ENCODE results near the gene SH3BP1.
A peak's percentile ranks its signal among the peaks of the same experiment; 100 is the strongest.
"Not testable (repeated sequence)": the region's sequence is repeated elsewhere in the genome, so short reads cannot be mapped to it uniquely, and the experiment has no call there.

The SH3BP1 gene

DNA sequence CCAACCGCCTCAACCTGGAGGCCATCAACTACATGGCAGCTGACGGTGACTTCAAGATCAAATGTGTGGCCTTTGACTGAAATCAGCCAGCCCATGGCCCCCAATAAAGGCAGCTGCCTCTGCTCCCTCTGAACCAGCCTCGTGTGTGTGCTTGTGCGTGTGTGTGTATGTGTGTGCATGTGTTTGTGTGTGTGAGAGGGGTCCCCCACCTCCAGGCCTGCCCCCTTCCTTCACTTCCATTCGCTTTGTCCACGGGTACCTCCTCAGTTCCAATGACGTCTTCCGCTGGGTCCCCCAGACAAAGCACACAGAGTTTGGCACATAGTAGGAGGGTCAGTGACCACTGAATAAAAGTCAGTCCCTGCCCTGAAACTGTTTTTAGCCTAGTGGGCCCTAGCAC, 40.2 kb downstream of the SH3BP1 start:
- no peak for DNase-seq (ENCODE audit: low read depth)

DNA sequence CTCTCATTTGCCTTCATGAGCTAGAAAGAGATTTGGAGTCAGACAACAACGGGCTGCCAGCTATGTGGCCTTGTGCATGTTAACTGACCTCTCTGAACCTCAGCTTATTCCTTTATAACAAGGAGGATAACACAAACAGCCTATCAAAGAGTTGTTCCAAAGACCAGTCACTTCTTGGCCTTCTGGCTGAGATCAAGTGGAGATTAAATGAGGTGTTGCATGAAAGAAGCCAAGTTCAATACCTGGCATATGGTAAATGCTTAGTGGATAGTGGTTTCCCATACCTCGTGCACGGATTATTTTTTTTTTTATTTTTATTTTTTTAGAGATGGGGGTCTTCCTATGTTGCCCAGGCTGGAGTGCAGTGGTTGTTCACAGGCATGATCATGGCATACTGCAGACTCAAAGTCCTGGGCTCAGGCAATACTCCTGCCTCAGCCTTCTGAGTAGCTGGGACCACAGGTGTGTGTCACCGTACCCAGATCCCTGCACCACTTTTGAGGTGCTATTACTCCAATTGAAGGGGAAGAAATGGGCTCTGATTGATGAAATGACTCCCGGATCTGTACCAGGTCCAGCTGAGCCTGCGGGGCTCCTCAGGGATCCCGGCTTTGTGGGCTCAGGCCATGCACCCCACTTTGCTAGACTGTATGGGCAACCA, 40.9 kb downstream of the SH3BP1 start:
- no peak for DNase-seq (ENCODE audit: low read depth)

DNA sequence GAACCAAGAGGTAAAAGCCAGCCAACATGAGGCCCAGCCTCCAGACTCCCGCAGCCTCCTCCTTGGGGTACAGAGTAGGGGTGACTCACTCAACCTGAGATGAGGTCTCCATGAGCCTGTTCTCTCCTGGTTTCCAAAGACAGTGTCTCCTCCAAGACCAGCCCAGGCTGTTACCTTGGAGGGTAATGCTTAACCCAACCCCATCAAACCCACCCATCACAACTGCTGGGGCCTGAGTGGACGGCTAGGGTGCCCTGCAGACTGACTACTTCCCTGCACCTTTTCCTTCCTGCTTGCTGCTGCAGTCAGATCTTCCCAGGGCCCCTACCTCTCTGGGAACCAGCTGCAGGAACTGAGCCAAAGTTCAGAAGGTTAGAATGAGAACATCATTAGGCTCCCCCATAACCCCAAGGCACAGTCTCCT, 41.5 kb downstream of the SH3BP1 start:
- DNase-seq (ENCODE audit: low read depth), result no peak

DNA sequence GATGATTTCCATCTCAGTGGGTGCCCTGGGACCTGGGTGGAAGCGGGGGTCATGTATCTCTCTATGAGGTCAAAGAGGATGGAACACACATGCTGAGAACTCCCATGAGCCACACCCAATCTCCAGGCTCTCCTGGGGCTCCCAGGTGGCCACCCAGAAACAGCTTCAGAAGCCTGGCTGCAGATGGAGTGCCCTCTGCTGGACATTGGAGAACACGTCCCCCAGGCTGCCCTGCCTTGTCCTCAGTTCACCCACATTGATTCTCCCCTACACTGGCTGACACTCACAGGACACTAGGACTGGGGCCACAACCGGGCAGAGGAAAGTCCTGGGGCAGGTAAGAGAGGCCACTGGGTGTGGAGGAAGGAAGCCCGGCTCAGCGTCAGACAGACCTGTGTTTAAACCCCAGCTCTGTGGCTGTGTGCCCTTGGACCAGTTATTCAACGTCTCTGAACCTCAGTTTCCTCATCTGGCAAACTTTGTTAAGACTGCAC, 42.1 kb downstream of the SH3BP1 start:
- DNase-seq (ENCODE audit: low read depth), result peak; percentile 65

DNA sequence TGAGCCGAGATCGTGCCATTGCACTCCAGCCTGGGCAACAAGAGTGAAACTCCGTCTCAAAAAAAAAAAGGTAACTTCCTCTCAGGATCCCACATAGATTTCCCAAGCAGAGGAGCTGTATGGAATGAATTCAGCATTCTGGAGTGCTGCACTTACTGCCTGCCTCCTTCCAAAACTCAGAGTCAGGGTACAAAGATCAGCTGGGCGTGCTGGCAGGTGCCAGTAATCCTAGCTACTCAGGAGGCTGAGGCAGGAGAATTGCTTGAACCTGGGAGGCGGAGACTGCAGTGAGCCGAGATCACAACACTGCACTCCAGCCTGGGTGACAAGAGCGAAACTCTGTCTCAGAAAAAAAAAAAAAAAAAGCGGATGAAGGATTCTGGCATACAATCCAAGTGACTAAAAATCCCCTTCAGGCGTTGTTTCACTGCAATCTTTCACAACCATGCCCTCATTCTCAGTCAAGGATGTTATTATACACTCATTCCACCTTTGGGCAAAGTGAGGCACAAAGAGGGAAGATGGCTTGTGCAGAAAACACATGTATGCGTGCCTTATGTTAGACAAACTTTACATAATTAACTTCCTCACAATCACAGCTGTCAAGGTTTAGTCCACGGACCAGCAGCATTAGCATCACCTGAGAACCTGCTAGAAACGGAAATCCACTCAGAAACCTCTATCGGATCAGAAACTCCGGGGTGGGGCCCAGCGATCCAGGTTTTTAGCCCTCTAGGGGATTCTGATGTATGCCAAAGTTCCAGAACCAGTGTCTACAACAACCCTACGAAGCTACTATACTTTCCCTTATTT, 45.5 kb downstream of the SH3BP1 start:
- no peak for DNase-seq (ENCODE audit: low read depth)

DNA sequence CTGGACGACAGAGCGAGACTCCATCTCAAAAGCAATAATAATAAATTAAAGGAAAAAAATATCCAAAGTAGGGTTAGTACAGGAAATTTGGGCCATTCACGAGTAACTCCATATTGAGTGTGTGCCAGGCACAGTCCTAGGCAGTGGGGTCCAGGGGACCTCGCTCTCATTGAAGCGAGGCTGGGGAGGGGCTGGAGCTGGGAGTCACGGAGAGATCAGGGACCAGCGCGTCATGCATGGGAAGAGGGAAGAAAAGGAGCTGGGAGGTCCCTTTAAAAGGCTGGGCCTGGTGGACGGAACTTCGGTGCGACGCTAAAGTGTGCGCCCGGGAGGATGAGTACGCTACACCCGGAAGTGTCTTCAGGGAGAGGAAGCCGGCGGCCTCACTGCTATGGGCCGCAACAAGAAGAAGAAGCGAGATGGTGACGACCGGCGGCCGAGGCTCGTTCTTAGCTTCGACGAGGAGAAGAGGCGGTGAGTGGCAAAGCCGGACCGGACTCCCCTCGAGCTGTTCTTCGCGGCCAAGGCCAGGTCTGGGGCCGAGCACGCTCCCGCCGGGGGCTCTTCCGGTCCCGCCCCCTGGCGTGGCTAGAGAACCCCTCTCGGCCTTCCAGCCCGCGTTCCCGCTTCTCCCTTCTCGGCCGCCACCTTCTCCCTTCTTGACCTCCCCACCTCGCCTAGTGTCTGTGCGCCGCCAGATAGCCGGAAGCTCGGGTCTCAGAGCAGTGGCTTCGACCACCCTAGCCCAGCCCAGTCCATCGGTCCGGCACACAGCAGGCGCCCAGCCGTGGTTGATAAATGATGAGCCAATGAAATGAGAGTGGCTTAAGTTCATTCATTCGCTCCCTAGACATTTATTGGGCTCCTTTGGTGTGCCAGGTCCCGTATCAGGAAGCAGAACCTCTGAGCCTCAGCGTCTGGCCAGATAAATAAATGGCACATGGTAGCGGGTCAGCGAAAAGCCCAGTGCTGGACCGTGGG, 46.8 kb downstream of the SH3BP1 start, which contains the start of gene NOL12:
NOL12 (plus strand) TSS at position 342 of the 981 bp plus-strand sequence; CDS start at position 392, 50 bp downstream.
- DNase-seq (ENCODE audit: low read depth), result peak; percentile 59

DNA sequence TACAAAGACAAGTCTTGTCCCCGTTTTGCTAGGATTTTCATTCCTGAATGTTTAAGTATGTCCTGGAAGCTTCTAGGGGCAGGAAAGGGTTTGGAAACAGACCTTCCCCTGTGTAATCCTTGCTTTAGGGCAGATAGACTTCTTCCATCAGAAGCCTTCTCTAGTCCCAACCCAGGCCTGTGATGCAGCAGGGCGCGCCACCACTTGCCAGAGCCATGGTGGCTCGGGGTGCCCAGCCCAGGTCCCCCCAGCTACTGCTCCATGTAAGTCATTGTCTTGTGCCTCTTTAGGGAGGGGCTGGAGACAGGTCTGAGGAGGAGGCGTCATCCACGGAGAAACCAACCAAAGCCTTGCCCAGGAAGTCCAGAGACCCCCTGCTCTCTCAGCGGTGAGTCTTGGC, 50.9 kb downstream of the SH3BP1 start:
- DNase-seq (ENCODE audit: low read depth), result no peak

DNA sequence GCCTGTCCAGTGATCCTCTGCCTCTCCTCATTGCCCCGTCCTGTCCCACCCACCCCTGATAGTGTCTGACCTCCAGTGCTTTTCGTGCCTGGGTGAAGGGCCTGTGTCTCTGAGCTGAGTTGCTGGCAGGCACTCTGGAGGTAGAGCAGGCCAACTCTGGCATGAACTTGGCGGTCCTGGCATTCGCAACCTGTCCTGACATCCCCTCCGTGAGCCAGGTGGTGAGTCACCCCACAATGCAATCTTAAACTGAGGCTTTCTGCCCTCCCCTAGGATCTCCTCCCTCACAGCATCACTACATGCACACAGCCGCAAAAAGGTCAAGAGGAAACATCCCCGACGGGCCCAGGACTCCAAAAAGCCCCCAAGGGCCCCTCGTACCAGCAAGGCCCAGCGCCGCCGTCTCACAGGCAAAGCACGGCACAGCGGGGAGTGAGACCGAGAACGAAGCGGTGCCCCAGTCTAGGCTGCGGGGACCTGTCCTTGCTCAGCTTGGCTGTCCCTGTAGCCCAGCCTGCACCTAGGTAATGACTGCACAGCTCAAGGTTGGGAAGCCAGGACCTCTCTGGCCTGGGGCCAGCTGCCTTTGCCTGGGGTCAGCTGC, 51.5 kb downstream of the SH3BP1 start:
- DNase-seq (ENCODE audit: low read depth), result no peak

DNA sequence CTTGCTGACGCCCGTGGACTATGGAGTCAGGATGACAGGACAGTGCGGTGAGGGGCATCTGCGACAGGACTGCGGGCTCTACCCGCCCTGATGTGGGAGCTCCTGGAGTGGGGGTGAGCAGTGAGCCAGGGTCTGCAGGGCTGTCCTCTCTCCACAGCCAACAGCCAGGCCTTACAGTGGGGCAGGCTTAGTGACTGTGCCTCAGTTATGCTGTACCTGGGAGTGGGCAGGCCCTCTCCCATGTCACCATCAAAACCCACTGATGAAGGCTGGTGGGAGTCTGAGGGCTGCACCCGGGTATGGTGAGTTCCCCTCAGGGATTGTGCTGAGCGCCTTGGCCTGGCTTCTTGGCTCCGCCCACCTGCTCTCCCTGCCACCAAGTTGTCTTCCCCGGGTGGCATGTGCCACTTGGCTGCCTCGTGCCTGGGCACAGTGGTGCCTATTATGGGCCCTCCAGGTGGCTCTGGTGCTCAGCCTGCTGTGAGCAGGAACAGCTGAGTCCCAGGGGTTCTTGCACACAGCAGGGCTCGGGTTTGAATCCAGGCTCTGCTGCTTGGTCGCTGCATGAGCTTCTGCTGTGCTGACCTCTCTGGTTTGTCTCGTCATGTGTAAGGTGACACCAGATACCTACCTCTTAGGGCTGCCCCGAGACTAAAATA, 53.3 kb downstream of the SH3BP1 start:
- no peak for DNase-seq (ENCODE audit: low read depth)

DNA sequence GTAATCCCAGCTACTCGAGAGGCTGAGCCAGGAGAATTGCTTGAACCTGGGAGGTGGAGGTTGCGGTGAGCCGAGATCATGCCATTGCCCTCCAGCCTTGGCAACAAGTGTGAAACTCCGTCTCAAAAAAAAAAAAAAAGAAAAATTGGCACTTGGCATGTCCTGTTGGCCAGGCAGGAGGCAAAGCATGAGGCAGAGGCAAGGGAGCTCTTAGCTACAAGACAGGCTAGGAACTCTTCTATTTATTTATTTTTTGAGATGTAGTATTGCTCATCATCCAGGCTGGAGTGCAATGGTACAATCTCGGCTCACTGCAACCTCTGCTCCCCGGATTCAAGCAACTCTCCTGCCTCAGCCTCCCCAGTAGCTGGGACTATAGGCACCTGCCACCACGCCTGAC, 54.7 kb downstream of the SH3BP1 start:
- not testable (repeated sequence) for DNase-seq (ENCODE audit: low read depth)

DNA sequence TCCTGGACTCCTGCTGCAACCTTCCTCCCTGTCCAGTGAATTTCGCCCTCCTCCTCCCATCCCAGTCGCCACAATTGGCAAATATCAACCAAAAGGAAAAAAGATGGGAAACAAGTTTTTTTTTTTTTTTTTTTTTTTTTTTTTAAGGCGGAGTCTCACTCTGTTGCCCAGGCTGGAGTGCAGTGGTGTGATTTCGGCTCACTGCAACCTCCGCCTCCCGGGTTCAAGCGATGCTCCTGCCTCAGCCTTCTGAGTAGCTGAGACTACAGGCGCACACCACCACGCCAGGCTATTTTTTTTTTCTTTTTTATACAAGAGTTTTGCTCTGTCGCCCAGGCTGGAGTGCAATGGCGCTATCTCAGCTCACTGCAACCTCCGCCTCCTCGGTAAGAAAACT, 56.8 kb downstream of the SH3BP1 start:
- not testable (repeated sequence) for DNase-seq (ENCODE audit: low read depth)

DNA sequence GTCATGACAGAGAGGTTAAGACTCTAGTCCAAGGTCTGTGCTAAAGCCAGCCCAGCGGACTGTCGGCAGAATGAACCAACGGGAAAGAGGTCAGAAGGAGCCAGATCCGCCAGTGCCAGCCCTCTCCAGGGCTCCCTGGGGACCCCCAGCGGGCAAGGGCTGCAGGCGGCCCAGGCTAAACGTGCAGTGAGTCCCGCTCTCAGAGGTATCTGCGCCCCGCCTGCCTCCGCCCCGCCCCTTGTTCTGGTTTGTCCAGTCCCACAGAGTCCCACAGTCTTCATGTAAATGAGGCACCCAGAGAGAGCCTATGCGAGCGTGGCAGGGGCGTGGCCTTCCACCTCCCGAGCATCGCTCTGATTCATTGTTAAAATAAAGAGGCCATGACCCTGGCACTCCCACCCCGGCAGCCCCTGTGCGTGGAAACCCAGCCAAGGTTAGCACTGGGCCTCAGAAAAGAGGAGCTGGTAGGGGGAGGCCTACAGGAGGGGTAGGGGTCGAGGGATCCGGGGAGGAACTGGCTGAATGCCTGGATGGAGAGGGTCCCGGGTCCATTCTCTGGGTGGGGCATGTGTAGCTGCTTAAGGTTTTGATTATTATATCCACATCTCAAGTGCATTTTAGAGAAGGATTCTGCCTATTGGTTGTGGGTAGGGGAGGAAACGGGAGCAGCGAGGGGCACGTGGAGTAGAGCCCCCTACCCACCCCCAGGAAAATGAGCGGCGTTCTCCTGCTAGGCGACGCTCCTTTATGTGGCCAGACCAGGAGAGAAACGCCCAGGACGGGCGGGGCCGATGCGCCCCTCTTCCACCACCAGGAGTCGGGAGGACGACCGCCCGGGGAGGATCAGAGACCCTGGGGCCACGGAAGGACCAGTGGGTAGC, 57.4 kb downstream of the SH3BP1 start, which contains the start of gene TRIOBP:
TRIOBP (plus strand) TSS at position 392 of the 881 bp plus-strand sequence. CDS start 4,318 bp downstream, outside the sequence.
- DNase-seq (ENCODE audit: low read depth), result peak; percentile 72

DNA sequence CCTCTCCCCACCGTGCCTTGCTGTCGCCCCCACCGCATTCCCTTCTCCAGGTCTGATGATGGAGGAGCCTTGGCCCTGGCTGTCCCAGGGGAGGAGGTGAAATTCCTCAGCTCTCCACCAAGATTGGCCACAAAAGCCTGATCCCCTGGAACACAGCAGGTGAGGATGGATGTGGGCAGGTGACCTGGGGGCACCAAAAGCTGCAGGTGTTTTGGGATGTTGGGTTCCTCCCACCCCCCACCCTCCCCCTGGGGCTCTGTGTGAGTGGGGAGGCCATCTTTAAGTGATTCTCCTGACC, 58.0 kb downstream of the SH3BP1 start:
- no peak for DNase-seq (ENCODE audit: low read depth)

DNA sequence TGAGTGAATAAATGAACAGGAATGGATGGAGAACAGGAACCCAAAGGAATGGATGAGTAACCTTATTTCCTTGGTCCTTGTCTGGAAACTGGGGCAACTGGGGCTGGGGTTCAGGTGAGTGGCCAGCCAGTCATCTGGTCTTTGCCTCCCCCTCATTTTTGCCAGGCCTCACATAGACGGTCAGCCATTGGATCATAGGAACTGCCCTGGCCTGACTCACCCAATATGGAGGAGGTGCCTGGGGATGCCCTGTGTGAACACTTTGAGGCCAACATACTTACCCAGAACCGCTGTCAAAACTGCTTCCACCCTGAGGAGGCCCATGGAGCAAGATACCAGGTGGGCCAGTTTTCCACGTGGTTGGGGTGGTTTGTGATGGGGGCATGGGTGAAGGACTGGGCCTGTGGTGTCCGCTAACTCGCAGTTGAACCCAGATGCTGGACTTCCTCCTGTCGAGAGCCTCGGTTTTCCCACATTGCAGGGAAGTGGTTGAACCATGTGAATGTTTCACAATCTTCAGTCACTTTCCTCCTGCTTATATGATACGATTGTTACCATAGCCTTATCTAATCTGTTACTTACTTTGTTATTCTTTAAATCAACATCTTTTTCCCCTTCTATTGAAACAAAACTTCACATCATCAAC, 61.8 kb downstream of the SH3BP1 start:
- DNase-seq (ENCODE audit: low read depth), result no peak

DNA sequence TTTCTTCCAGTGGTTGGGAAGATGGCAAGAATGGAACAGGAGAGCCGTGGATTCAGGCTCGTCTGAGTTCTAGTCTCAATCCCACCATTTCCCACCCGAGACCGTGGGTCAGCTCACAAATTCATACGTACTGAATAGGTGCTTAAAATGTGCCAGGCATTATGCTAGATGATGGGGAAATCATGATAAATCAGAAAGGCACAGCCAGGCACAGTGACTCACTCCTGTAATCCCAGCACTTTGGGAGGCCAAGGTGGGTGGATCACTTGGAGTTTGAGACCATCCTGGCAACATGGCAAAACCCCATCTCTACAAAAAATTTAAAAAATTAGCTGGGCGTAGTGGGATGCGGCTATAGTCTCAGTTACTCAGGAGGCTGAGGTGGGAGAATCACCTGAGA, 64.4 kb downstream of the SH3BP1 start:
- DNase-seq (ENCODE audit: low read depth), result no peak

DNA sequence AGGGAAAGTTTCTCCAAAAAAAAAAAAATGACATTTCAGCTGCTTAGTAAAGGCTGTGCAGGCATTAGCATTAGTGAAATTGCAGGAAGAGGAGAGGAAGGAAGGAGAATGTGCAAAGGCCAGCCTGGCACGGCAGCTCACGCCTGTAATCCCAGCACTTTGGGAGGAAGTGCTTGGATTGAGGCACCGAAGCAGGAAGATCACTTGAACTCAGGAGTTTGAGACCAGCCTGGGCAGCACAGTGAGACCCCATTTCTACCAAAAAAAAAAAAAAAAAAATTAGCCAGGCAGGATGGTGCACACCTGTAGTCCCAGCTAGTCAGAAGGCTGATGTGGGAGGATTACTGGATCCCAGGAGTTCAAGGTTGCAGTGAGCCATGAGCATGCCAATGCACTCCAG, 65.2 kb downstream of the SH3BP1 start:
- DNase-seq (ENCODE audit: low read depth), result no peak

DNA sequence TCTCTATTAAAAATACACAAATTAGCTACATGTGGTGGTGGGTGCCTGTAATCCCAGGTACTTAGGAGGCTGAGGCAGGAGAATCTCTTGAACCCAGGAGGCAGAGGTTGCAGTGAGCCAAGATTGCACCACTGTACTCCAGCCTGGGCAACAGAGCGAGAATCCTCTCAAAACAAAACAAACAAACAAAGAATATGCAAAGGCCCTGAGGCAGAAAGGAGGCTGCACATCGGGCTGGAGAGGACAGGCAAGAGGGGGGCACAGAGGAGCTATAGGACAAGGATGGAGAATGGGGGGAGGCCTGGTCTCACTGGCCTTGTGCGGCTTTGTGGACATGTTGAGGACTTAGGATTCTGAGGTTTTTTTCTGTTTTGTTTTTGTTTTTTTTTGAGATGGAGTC, 65.7 kb downstream of the SH3BP1 start:
- DNase-seq (ENCODE audit: low read depth), result no peak
